ENCODE results near the gene KRT72.

Gene KRT72

DNA sequence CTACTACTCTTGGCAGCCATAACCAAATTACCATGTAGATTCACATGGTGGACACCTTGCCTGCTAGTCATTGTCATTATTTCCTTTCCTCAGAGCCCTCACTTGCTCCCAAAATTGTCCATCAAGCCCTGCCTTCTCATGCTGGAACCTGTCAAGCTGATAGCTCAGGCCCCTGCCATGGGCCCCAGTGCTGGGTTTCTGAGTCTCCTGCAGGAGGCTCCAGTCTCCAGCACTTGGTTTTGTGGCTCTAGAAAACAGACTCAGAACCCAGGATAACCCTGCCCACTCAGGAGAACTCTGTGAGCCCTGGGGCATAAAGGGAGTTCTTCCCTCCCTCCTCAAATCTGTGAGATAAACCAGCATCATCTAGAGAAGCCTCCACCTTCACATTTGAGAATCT is 59.1 kb downstream of the KRT72 start:
- TF ChIP-seq, protein P1, sequence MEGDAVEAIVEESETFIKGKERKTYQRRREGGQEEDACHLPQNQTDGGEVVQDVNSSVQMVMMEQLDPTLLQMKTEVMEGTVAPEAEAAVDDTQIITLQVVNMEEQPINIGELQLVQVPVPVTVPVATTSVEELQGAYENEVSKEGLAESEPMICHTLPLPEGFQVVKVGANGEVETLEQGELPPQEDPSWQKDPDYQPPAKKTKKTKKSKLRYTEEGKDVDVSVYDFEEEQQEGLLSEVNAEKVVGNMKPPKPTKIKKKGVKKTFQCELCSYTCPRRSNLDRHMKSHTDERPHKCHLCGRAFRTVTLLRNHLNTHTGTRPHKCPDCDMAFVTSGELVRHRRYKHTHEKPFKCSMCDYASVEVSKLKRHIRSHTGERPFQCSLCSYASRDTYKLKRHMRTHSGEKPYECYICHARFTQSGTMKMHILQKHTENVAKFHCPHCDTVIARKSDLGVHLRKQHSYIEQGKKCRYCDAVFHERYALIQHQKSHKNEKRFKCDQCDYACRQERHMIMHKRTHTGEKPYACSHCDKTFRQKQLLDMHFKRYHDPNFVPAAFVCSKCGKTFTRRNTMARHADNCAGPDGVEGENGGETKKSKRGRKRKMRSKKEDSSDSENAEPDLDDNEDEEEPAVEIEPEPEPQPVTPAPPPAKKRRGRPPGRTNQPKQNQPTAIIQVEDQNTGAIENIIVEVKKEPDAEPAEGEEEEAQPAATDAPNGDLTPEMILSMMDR (IDR thresholded peaks at IDR 0.05; ENCODE audit: insufficient read depth, low read depth, low read length, missing control alignments), result no peak
- DNase-seq (ENCODE audit: low read depth), result no peak
- no peak overlapping the region for H3K4me3 ChIP-seq (ENCODE audit: low read depth, low read length)

DNA sequence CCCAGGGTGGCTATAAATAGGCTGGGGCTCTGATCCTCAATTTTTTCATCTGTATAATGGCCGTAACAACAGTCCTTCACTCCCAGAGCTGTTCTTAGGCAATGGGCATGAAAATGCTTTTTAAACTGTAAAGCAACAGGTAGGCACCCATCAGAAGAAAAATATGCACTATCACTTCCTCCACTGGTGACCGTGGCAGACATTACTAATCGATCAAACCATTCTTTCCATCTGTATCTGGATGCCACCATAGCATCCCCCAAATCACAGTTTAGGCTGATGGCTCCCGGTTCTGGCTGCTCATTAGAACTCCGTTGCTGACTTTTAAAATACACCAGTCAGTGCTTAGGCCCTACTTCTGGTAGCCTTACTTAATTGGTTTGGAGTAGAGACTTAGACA is 59.6 kb downstream of the KRT72 start:
- TF ChIP-seq, protein P1 (IDR thresholded peaks at IDR 0.05; ENCODE audit: insufficient read depth, low read depth, low read length, missing control alignments), result no peak
- no peak overlapping the region for H3K4me3 ChIP-seq (ENCODE audit: low read depth, low read length)
- DNase-seq (ENCODE audit: low read depth), result no peak

DNA sequence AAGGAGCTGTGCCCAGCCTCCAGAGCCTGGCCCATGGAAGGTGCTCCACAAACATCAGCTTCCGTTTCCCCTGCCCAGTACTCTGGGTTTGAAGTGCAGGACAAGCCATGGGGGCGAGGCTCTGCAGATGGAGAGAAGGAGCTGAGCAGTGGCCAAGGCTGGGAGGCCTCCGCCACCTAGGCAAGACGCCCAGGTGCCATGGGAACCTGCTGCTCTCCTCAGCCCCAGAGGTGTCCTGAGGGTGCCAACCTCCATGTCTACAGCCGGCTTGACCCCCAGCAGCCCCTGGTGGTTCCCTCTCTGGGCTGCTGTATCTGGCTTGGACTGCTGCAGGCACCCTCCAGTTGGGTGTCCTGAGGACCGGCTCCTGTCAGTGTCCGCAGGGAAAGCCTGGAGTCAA is 60.7 kb downstream of the KRT72 start:
- TF ChIP-seq, protein P1 (IDR thresholded peaks at IDR 0.05; ENCODE audit: insufficient read depth, low read depth, low read length, missing control alignments), result no peak
- DNase-seq (ENCODE audit: low read depth), result no peak
- no peak overlapping the region for H3K4me3 ChIP-seq (ENCODE audit: low read depth, low read length)

DNA sequence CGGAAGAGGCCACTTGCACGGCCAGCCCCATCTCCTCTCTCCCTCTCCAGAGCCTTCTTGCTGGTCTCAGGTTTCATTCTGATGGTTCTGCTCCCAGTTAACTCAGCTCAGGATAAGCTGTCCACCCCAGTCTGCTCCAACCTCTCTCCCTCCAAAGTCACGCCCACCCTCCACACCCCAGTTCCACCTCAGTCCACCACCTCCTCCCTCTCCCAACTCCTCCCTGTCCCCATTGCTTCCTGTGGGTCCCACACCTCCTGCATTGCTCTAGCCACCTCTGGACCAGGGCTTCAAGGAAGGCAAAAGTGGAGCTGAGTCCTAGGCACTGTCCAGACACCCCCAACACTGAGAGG is 61.5 kb downstream of the KRT72 start:
- no peak overlapping the region for H3K4me3 ChIP-seq (ENCODE audit: low read depth, low read length)
- DNase-seq (ENCODE audit: low read depth), result no peak
- TF ChIP-seq, protein P1 (IDR thresholded peaks at IDR 0.05; ENCODE audit: insufficient read depth, low read depth, low read length, missing control alignments), result no peak

DNA sequence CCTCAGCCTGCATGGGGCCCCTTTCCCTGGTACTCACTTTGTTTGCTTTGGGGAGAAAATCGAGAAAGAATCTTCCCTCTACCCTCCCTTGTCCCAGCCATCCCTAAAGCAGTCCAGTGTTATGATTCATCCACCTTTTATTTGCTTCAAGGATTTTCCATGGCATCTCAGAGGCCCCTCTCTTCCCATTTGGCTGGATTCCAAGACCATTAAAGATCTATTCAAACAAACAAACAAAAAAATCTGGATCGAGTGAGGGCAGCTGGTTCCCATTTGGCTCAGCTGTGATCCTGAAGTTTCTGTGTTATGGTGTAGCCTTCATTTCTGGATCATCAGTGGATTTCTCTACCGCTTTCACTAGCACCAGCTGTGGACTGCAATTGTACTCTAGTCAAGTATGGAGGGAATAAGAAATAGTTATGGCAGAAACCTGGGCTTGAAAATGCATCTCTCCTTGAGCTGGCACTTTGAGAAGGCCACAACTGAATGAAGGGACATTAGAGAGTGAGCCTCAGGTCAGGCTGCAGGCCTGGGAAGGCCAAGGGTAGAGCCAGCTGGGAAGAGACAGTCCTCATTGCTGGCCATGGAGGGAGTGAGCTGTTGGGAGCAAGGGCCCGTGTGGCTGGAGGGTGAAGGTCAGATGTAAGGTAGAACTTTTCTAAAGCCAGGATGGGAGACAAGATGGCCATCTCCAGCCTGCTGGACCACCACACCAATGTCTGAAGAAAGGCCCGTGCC is 62.0 kb downstream of the KRT72 start:
- TF ChIP-seq, protein P1 (IDR thresholded peaks at IDR 0.05; ENCODE audit: insufficient read depth, low read depth, low read length, missing control alignments), result no peak
- no peak for DNase-seq (ENCODE audit: low read depth)

DNA sequence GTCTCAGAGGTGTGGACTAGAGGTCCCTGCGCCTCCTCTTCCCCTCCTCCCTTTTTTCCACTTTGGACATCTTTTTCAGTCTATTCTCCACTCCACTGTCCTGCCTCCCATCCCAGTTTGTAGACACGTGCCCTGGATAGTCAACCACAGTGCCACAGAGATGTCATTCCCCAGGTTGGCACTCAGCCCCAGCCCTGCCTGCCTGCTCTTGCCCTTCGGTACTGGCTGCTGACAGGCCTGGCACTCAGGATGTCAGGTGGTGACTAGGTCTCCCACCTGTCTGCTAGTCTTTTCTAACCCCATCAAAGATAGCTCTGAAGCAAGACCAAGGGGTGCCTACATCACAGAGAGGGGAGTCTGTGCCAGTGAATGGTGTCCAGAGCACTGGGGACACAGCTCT is 64.2 kb downstream of the KRT72 start:
- no peak for DNase-seq (ENCODE audit: low read depth)
- H3K4me3 ChIP-seq (ENCODE audit: low read depth, low read length), result no peak overlapping the region
- TF ChIP-seq, protein P1 (IDR thresholded peaks at IDR 0.05; ENCODE audit: insufficient read depth, low read depth, low read length, missing control alignments), result no peak

More for the DNA sequence above, 62.0 kb downstream of the KRT72 start:
- no peak overlapping the region for H3K4me3 ChIP-seq (ENCODE audit: low read depth, low read length)

Measured in GM12865 (cell line).